ENCODE measurements around the gene MBOAT1.
"Not testable (repeated sequence)": the region's sequence is repeated elsewhere in the genome, so short reads cannot be mapped to it uniquely, and the experiment has no call there.

DNA sequence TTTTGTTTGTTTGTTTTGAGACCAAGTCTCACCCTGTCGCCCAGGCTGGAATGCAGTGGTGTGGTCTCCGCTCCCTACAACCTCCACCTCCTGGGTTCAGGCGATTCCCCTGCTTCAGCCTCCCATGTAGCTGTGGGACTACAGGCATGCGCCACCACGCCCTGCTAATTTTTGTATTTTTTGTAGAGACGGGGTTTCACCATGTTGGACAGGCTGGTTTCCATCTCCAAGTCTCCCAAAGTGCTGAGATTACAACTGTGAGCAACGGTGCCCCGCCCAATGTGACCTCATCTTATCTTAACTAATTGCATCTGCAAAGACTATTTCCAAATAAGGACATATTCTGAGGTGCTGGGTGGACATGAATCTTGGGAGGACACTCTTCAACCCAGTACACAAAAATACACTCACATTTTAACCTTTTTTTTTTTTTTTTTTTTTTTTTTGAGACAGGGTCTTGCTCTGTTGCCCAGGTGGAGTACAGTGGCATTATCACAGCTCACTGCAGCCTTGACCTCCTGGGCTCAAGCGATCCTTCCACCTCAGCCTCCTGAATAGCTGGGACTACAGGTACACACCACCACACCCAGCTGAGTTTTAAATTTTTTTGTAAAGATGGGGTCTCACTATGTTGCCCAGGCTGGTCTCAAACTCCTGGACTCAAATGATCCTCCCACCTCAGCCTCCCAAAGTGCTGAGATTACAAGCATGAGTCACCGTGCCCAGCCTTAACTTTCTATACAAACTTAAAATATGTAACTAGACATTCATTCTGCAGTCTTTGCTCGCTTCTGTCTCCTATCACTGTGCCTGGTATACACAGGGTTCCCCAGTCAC, 72.9 kb downstream of the MBOAT1 start:
- TF ChIP-seq, protein P1, sequence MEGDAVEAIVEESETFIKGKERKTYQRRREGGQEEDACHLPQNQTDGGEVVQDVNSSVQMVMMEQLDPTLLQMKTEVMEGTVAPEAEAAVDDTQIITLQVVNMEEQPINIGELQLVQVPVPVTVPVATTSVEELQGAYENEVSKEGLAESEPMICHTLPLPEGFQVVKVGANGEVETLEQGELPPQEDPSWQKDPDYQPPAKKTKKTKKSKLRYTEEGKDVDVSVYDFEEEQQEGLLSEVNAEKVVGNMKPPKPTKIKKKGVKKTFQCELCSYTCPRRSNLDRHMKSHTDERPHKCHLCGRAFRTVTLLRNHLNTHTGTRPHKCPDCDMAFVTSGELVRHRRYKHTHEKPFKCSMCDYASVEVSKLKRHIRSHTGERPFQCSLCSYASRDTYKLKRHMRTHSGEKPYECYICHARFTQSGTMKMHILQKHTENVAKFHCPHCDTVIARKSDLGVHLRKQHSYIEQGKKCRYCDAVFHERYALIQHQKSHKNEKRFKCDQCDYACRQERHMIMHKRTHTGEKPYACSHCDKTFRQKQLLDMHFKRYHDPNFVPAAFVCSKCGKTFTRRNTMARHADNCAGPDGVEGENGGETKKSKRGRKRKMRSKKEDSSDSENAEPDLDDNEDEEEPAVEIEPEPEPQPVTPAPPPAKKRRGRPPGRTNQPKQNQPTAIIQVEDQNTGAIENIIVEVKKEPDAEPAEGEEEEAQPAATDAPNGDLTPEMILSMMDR (IDR thresholded peaks at IDR 0.05) = not testable (repeated sequence)
- not testable (repeated sequence) for TF ChIP-seq ZFX (IDR thresholded peaks at IDR 0.05; ENCODE audit: borderline replicate concordance)

Measured in 22Rv1 (cell line).